Pancreas (tissue), 10 donors: ENCODE results near the gene PTPRD. TPM values are rescaled to one million over a fixed set of nuclear protein-coding genes. Genes with fewer than 3 reads are reported as not detected.

Experiments used
- ATAC-seq, 4 donors: fragments of 200-7000 bp; cut with Tn5 transposase; one replicate each; pipeline versions ENCODE4 v1.8.0 to v1.9.1; 2020; ENCODE audit warnings: mild to moderate bottlenecking in 4 of 4, moderate library complexity in 4 of 4
- DNase-seq, 6 donors: peaks; one replicate each; pipeline ENCODE4 v3.0.0-alpha.2; 2020
- FAIRE-seq: peaks from 2 replicates; lab custom pipeline; 2012; peaks lifted over from hg19 to GRCh38; lab: Jason Lieb, UNC
- H3K27ac ChIP-seq, 4 donors: fragments of 200-600 bp; sonication (generic); 1 replicate in 3 of 4; 2 replicates in 1 of 4; pipeline versions ENCODE4 v1.5.0 to v1.8.0; 2020
- H3K27me3 ChIP-seq, 4 donors: fragments of 200-600 bp; one replicate each; pipeline ENCODE4 v1.8.0; 2021
- H3K36me3 ChIP-seq, 3 donors: fragments of 200-600 bp; sonication (generic) in 1 of 3; one replicate each; pipeline versions ENCODE4 v1.5.0 to v1.8.0; 2020 to 2021
- H3K4me1 ChIP-seq, 3 donors: fragments of 200-600 bp; one replicate each; pipeline ENCODE4 v1.8.0; 2021
- H3K4me3 ChIP-seq, 4 donors: fragments of 200-600 bp; sonication (generic) in 2 of 4; one replicate each; pipeline versions ENCODE4 v1.5.0 to v1.8.0; 2020 to 2021
- H3K9me3 ChIP-seq, 4 donors: fragments of 200-600 bp; one replicate each; pipeline ENCODE4 v1.8.0; 2021
- CTCF ChIP-seq, 4 donors: fragments of 200-600 bp; sonication (generic) in 3 of 4; IDR thresholded peaks; one replicate each; pipeline versions ENCODE4 v1.5.0 to v1.8.0; 2021; ENCODE audit warnings: antibody characterized with exemption in 4 of 4
- WGBS, 2 donors: extraction: QIAGEN DNeasy Blood & Tissue Kit; methylation state at CpG; one replicate each; pipeline ENCODE4 v1.1.7; 2013; 5-methylcytosine and 5-hydroxymethylcytosine counted together
- intact Hi-C, 3 donors: fragments of 100-400 bp; cut with DNase I; formaldehyde crosslinking; loops; one replicate each; pipeline versions ENCODE4 v1.11.1 to v1.14.2; 2022
- polyA plus RNA-seq, 2 donors: library from polyadenylated mRNA; stranded (reverse); fragments of 200-250 nt; gene quantifications; one replicate each; pipeline ENCODE4 v1.2.3, GENCODE V29; 2013
- total RNA-seq, 6 donors: library from RNA; stranded (reverse); fragmentation: NEBNext Ultra II Directional in 4 of 6; extraction: Animal tissue kit (Norgen Biotek cat#: 25700) in 4 of 6; gene quantifications; one replicate each; pipeline versions ENCODE4 v1.2.1 to v1.2.4, GENCODE V29; 2021 to 2023
- donor health status: healthy with polysubstance abuse.
- donor health status: DM: no; HTN: no; CAD: no; lungs with moderate emphysema.
- donor health status: DM: no; HTN: no; CAD: no.
- donor health status: control.
- donor health status: control.
- donor health status: Bipolar disorder and iron deficiency.
- donor health status: DM: yes; HTN: yes; CAD: no.
- donor health status: DM: no; HTN: no; CAD: no.
- donor health status: DM: no; HTN: no; CAD: no.
- donor health status: DM: yes; HTN: yes; CAD: no.

Gene PTPRD
- total and polyA plus RNA-seq, 8 donors = 2.1 to 21.7 (median 5.1) TPM

- intact Hi-C loops = no loop called here
- no peak for DNase-seq
- no peak overlapping the region for H3K27ac ChIP-seq
- no peaks in the 10 kb centered on the region for H3K36me3 ChIP-seq
- H3K9me3 ChIP-seq = no peaks in the 10 kb centered on the region
- WGBS, 2 donors = 46 to 47% methylated on average over 4 of the region's 4 CpGs
- H3K4me1 ChIP-seq = no peaks in the 10 kb centered on the region
- H3K27me3 ChIP-seq = no peaks in the 10 kb centered on the region
- peak in 2 of 4 donors; percentile 41 to 47 for ATAC-seq
- FAIRE-seq = no peak
- no peak overlapping the region for H3K4me3 ChIP-seq
- TF ChIP-seq CTCF (IDR thresholded peaks at IDR 0.05) = no peak
Measured at GRCh38 chr9:8718121-8718725, 1894.6 kb downstream of the PTPRD start.

- no peak overlapping the region for H3K27ac ChIP-seq
- no peak for TF ChIP-seq CTCF (IDR thresholded peaks at IDR 0.05)
- H3K27me3 ChIP-seq = no peaks in the 10 kb centered on the region
- no peak overlapping the region for H3K4me3 ChIP-seq
- no peak for ATAC-seq
- DNase-seq = no peak
- no peaks in the 10 kb centered on the region for H3K36me3 ChIP-seq
- no peaks in the 10 kb centered on the region for H3K9me3 ChIP-seq
- intact Hi-C loops = no loop called here
- no peak for FAIRE-seq
- 60 to 68% methylated on average over 3 of the region's 3 CpGs for WGBS, 2 donors
- H3K4me1 ChIP-seq = no peaks in the 10 kb centered on the region
Measured at GRCh38 chr9:8717146-8717545, 1895.7 kb downstream of the PTPRD start.

- H3K9me3 ChIP-seq = no peaks in the 10 kb centered on the region
- FAIRE-seq = no peak
- intact Hi-C loops = no loop called here
- DNase-seq = no peak
- H3K4me3 ChIP-seq = no peak overlapping the region
- H3K36me3 ChIP-seq = no peaks in the 10 kb centered on the region
- H3K4me1 ChIP-seq = no peaks in the 10 kb centered on the region
- no peak overlapping the region for H3K27ac ChIP-seq
- WGBS, 2 donors = 69 to 92% methylated on average over 2 of the region's 2 CpGs
- no peaks in the 10 kb centered on the region for H3K27me3 ChIP-seq
- ATAC-seq = no peak
- TF ChIP-seq CTCF (IDR thresholded peaks at IDR 0.05) = no peak
Measured at GRCh38 chr9:8715788-8716187, 1897.0 kb downstream of the PTPRD start.

- WGBS, 2 donors = 78 to 80% methylated on average over 8 of the region's 8 CpGs
- intact Hi-C loops = no loop called here
- no peak for ATAC-seq
Measured at GRCh38 chr9:8713811-8714165, 1899.0 kb downstream of the PTPRD start.

More at GRCh38 chr9:8713811-8714165, 1899.0 kb downstream of the PTPRD start:
- H3K36me3 ChIP-seq = no peaks in the 10 kb centered on the region
- H3K4me3 ChIP-seq = no peak overlapping the region
- H3K4me1 ChIP-seq = no peaks in the 10 kb centered on the region
- no peak for TF ChIP-seq CTCF (IDR thresholded peaks at IDR 0.05)
- DNase-seq (no peak), FAIRE-seq (no peak)
- no peak overlapping the region for H3K27ac ChIP-seq
- H3K27me3 ChIP-seq = no peaks in the 10 kb centered on the region
- H3K9me3 ChIP-seq = no peaks in the 10 kb centered on the region
